NK-92 (cell line): Measurements from ENCODE around the gene KRTAP12-1.

ENCODE experiments used
- DNase-seq: peaks from one replicate; lab custom pipeline; 2025; ENCODE audit not compliant: unreplicated experiment; lab: John Stamatoyannopoulos, UW

Gene KRTAP12-1

DNA sequence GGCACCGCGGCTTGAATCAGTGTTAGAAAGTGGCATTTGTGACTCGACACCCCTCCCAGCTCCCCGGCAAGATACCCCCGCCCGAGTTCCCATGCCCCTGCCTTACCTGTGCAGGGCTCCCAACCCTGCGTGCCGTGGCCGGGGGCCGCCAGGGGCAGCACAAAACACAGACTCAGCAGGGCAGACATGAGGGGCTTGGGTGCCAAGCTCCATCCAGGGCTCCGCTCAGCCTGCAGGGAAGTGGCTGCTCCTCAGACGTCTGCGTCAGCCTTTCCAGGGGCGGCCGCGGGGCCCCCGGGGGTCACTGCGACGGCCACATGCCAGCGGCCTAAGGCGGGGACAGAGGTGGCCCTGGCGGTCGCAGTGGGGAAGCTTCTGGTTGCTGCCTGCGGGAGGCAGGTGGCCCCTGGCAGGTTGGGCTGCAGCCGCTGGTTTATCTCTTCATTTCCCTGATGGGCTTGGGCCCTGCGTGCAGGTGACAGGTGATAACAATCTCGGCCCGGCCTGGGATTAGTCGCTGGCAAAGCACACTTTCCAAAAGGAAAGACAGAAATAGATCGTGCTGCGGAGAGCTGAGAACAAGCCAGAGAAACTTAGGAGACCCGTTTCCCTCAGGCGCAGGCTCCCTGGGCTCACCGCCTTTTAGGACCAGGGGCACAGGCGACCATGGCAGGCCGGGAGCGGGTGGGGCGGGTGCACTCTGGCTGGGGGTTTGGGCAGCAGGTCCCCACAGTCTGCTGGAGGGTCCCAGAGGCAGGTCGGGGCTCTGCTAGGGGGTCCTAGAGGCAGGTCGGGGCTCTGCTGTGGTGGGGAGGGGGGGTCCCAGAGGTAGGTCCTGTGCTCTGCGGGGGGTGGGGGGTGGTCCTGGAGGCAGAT is 29.6 kb upstream of the KRTAP12-1 start, which contains the start of gene TSPEAR:
TSS of gene TSPEAR (minus strand) at position 246 of the 876 bp plus-strand sequence. CDS start at position 188, 58 bp downstream.
- no peak for DNase-seq

- no peak for DNase-seq
Observed at GRCh38 chr21:44710756-44711326, 28.9 kb upstream of the KRTAP12-1 start.

- no peak for DNase-seq
Observed at GRCh38 chr21:44710294-44710665, 28.3 kb upstream of the KRTAP12-1 start.

DNA sequence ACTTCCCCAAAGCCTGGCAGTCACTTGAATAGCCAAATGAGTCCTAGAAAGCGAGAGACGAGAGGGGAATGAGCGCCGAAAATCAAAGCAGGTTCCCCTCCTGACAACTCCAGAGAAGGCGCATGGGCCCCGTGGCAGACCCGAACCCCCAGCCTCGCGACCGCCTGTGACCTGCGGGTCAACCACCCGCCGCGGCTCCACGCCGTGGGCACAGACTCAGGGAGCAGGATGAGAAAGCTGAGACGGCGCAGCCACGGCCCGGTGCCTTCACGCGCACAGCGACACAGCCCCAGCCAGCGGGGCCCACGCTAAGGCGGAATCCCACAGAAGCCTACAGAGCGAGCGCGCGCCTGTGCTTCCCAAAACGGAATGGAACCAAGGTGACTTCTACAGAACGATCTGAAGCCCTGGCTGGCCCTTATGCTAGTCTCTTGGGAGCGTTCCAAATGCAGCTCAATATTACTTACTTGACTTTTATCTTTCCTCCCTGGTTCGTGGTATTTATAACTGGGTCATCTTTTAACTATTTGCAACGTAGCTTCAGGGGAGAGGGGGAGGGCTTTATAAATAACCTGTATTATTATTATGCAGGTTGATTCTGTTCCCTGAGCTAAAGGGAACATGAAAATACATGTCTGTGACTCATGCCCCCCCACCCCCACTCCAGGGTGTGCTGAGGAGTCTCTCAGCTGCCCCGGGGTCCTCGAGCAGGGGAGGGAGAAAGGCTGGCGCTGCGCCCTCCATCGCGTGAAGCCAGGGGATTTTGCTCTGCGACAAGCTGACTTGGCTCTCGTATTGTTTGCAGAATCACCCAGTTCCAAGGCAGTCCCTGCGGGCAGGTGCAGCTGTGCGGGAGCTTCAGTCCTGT is 27.7 kb upstream of the KRTAP12-1 start:
- no peak for DNase-seq

DNA sequence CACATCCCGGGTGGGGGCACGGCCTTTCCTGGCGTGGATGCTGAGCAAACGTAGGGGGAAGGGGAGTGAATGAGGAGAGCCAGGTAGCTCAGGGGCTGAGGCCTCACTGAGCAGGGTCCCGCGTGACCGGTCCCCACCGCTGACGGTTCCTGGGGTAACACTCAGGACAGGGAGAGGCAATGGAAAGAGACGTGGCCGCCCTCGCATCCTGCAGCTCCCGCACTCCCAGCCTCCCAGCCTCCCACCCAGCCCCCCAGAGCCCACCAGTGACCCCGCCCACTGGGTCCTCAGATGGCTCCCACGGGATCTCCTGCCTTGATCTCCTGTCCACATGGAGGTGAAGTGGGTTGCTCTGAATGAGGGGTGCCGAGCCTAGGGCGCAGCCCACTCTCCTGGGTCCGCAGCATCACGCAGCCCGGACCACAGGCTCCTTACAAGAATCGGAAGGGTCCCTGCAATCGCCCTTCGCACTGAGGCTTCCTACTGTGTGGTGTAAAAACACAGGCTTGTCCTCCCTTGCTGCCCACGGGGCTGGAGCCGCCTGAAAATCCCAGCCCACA is 27.0 kb upstream of the KRTAP12-1 start:
- DNase-seq, result no peak

DNA sequence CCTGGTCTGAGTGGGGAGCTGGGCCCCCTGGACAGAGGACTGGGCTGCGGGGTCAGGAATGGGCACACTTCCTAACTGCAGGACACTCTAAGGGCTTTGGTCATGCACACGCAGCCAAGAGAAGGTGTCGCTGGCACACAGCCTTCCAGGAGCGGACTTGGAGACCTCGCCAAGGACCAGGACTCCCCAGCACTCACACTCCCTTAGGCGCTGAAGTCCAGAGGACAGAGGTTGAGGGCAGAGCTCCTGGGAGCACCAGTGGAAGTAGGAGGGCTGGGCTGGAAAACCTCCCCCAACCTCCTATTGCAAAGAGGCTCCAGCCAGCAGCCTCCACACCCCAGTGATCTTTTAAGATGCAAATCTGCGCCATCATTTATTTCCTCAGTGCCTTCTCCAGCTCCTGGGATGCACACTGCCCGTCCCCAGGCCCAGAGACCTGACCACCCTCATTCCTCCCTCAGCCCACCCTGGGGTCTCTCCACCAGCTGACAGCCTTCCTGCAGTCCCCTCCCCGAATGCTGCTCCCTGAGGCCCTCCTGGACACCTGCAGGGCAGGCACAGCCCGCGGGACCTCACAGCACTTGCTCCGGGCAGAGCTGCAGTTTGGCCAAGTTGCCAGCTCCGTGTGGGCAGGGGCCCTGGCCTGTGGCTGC is 26.4 kb upstream of the KRTAP12-1 start:
- no peak for DNase-seq

- no peak for DNase-seq
Observed at GRCh38 chr21:44706706-44707581, 25.0 kb upstream of the KRTAP12-1 start.

GRCh38 chr21:44706026-44706705 is 24.2 kb upstream of the KRTAP12-1 start:
- no peak for DNase-seq

DNA sequence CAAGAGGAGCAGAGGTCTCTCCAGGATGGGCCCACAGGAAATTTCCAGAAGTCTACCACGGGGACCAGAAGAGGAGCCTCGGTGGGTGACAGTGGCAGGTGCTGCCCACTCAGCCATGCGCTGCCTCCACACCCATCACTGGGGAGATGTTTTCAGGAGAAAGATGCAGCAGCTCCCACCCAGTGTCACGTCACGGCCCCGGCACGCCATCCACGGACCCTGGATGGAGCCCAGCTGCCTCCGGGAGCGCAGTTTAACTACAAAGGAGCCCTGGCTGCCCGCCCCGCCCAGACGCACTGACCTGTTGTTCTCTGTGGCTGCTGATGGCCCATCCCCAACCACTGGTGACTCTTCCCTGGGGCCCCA is 22.7 kb upstream of the KRTAP12-1 start:
- no peak for DNase-seq

DNA sequence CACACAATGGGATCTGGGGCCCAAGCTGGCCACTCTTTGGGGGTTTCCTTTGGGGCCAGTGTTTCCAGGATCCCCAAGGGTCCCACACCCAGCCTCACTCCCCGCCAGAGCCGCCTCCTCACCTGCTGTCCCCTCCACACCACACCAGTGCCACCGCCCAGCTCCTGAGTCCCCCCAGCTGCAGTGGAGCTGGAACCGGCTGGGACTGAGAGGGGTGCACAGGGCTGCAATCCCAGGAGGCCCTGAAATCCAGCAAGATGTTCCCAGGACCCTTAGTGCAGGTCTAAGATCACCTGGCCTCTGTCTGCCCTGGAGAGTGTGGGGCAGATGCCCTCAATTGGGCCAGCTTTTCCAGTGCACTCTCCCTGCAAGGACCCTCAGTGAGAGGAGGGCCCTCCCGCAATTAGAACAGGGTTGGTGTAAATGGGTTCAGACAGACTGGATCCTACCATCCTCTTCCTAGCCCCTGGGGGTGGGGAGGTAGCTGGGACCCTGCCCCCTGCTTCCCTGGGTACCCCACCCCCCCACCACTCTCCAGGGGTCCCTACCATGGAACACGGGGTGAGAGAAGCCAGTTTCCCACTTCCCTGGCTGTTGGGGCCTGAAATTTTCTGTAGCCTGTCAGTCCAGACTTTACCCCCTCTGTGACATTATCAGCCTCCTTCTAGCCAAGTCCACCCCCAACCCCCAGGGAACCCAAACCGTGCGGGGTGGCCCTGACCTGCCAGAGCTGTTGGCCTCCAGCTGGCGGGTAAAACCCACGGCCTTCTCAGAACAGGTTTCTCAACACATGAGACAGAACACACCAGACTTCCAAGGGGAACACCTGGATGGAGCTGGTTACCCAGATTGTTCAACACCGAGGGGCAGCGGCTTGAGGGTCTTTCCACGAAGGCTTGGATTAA is 22.0 kb upstream of the KRTAP12-1 start:
- no peak for DNase-seq

- no peak for DNase-seq
Observed at GRCh38 chr21:44702973-44703730, 21.2 kb upstream of the KRTAP12-1 start.

DNA sequence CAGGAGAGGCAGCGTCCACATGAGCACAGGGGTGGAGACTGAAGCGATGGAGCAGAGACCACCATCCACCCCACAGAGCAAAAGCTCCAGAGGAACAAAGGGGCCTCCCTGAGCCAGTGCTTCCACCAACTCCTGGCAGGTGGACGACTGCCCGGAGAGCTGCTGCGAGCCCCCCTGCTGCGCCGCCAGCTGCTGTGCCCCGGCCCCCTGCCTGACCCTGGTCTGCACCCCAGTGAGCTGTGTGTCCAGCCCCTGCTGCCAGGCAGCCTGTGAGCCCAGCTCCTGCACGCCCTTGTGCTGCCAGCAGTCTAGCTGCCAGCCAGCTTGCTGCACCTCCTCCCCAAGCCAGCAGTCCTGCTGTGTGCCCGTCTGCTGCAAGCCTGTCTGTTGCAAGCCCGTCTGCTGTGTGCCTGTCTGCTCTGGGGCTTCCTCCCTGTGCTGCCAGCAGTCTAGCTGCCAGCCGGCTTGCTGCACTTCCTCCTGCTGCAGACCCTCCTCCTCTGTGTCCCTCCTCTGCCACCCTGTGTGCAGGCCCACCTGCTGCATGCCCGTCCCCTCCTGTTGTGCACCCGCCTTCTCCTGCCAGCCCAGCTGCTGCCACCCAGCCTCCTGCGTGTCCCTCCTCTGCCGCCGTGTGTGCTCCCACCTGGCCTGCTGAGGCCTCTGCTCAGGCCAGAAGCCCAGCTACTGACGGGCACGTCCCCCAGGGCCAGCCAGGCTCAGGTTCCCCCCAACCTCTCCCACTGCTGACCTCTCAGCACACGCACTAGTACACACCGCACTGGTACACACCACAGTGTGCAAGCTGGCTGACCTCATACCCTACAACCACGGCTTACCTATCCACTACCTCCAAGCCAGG is 20.4 kb upstream of the KRTAP12-1 start:
- DNase-seq, result no peak

- no peak for DNase-seq
Observed at GRCh38 chr21:44701541-44701940, 19.6 kb upstream of the KRTAP12-1 start.

DNA sequence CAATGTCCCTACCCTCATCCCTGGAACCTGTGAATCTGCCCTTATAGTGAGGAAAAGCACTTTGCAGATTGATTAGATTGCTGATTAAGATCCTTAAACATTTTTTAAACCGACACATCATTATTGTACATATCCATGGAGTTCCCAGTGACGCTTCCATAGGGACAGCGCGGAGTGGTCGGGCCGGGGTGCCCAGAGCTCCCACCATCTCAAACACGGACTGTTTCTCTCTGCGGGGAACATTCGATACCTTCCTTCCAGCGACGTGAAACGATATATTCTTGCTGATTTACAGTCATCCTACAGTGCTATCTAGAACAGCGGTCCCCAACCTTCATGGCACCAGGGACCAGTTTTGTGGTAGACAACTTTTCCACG is 19.0 kb upstream of the KRTAP12-1 start:
- DNase-seq, result no peak

DNA sequence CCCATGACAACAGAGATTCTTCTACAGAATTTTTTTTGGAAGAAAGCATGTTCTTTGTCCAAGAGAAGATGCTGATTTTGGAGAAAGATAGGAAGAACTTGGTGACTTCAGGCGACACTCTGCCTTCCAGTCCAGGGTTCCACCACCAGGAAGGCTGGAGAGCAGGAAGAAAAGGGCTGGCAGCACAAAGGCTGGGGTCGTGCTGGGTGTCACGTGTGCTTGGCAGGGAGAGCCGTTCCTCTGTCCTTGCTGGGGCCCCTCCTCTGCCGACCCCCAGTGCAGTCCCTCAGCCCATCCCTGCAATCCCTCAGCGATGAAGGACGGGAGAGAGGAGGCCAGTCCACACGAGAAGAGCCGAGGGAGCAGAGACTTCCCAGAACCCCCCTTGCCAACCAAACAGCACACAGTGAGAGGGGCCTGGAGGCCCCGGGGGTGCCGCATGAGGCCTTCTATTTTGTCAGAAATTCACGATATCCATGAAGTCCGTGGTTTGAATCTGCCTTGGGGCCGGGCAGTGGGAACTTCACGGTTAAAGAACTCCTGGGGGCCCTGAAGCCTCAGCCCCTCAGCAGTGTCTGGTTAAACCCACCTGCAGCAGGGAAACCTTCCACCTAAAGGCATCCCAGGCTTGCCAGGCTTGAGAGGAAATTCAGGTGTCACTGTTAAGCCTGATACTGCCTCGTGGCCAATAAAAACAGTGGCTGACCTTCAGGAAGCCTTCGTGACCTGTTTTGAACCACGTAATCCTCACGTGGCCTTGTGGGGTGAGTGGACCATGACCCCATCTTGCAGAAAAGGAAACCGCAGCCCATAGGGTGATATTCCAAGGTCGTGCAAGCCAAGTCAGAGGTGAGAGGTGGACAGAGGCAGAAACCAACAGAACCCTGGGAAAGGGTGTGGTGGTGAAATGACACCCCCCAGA is 18.4 kb upstream of the KRTAP12-1 start:
- no peak for DNase-seq
